Measurements from ENCODE around the gene HTR1B. TPM values are rescaled to one million over a fixed set of nuclear protein-coding genes. Genes with fewer than 3 reads are reported as not detected.

Gene HTR1B
- total RNA-seq (2012; rRNA removed) (under 0.01 and 0.36 TPM in 2 replicates), polyA plus RNA-seq (2012; rRNA removed) (0.24 and 0.27 TPM in 2 replicates), Bru-seq, nascent RNA (percentile 37 among the genes with signal in this experiment), BruChase-seq, experiment 1, labeled RNA remaining after a 6-hour chase (percentile 27 among the genes with signal in this experiment), BruChase-seq, experiment 2, labeled RNA remaining after a 2-hour chase (percentile 48 among the genes with signal in this experiment)
- 0.08 and 0.27 TPM in 2 replicates for polyA plus RNA-seq (2012; cell fraction: cytosol; rRNA removed)
- polyA plus RNA-seq (2012; cell fraction: nucleus; rRNA removed; ENCODE audit: low replicate concordance), result 0.30 and 0.47 TPM in 2 replicates
- long read RNA-seq, result 0 reads

GRCh38 chr6:77463308-77463860 is at the start of gene HTR1B:
HTR1B (minus strand) TSS chr6:77463491; CDS start chr6:77463403, 88 bp downstream.
- Histone ChIP-seq H3K9me1 (ENCODE audit: insufficient read depth, low read length) (no peaks in the 10 kb centered on the region), H3K14ac (replicated peaks; ENCODE audit: low read depth, low read length) (no peak within 1 kb of the TSS; the same call in 1 of the 2 replicates), H3K4me3 (ENCODE audit: insufficient read depth, low read depth, low read length) (peak within 1 kb of the TSS; percentile 48), H3K79me1 (ENCODE audit: low read depth in 1 of 2, low read length in 2 of 2) (no peaks in the 10 kb centered on the region; a peak in 1 of 4 replicates), H3K9ac (ENCODE audit: low read depth, low read length) (peak within 1 kb of the TSS; percentile 31), H4K91ac (ENCODE audit: insufficient read depth, low read depth, low read length) (peak within 1 kb of the TSS; percentile 37), H3K27ac (ENCODE audit: insufficient read depth, low read length) (no peak within 1 kb of the TSS; the same call in 1 of the 2 replicates), H4K8ac (ENCODE audit: low read depth in 2 of 2, low read length in 2 of 2) (peak within 1 kb of the TSS; percentile 31 to 64; a peak in 1 of 4 replicates), H3K4me1 (ENCODE audit: control insufficient read depth, insufficient read depth, low read length) (no peaks in the 10 kb centered on the region; the same call in 1 of the 2 replicates), H2BK5ac (ENCODE audit: low read depth, low read length, poor library complexity, severe bottlenecking) (no peak within 1 kb of the TSS), H4K20me1 (ENCODE audit: insufficient read depth, low read length) (no peaks in the 10 kb centered on the region), H2AK5ac (ENCODE audit: low read depth, low read length) (peak within 1 kb of the TSS; percentile 20; the same call in 1 of the 2 replicates), H3K56ac (ENCODE audit: extremely low read depth, insufficient read depth, low read length) (no peak within 1 kb of the TSS), H2AK9ac (replicated peaks; ENCODE audit: low read depth, low read length, poor library complexity) (peak within 1 kb of the TSS; percentile 62), H2BK20ac (ENCODE audit: low read depth, low read length) (peak within 1 kb of the TSS; percentile 58; the same call in 1 of the 2 replicates), H2BK120ac (ENCODE audit: low read depth, low read length) (peak within 1 kb of the TSS; percentile 42), H3K23ac (ENCODE audit: low read depth, low read length) (peak within 1 kb of the TSS; percentile 76), H3K4ac (ENCODE audit: low read depth, low read length) (peak within 1 kb of the TSS; percentile 44), H2BK15ac (ENCODE audit: low read depth, low read length) (no peak within 1 kb of the TSS), H3K9me3 (ENCODE audit: control insufficient read depth, insufficient read depth, low read length) (no peaks in the 10 kb centered on the region), H3K18ac (ENCODE audit: low read depth, low read length) (no peak within 1 kb of the TSS), H3K4me2 (ENCODE audit: low read depth, low read length) (peak within 1 kb of the TSS; percentile 93), H4K5ac (ENCODE audit: low read depth, low read length) (no peak within 1 kb of the TSS), H3K36me3 (ENCODE audit: control insufficient read depth, insufficient read depth, low read length) (no peaks in the 10 kb centered on the region), H3K27me3 (ENCODE audit: control insufficient read depth, insufficient read depth, low read length) (peaks cover 17% of the 10 kb centered on the region), H2AFZ (replicated peaks; ENCODE audit: low read length, poor library complexity) (peak within 1 kb of the TSS; percentile 90)
- intact Hi-C loops (cut with micrococcal nuclease) (loop anchor here (10.0 kb wide), 1 partner anchor 1611 kb away; the partner anchor contains the start of gene PHIP), in situ Hi-C loops (cut with MboI; ENCODE audit: low sequenced_read_pairs) (loop anchor here (5.0 to 25.0 kb wide), 3 partner anchors 776 to 1529 kb away; no protein-coding TSS in a partner anchor), dilution Hi-C loops (cut with HindIII; ENCODE audit: low sequenced_read_pairs, unreplicated experiment) (no loop called here)
- ChIA-PET POLR2A (ENCODE audit: unreplicated experiment) (interaction anchor here (0.5 to 0.6 kb wide), 2 partner anchors 29 to 293 kb away, joined by 7 to 9 read pairs; no protein-coding TSS in a partner anchor), CTCF (interaction anchor here (0.6 to 1.2 kb wide), 2 partner anchors 751 to 765 kb away, joined by 3 to 7 read pairs; no protein-coding TSS in a partner anchor)
- WGBS, 2 experiments (ENCODE audit: extremely low coverage in 2 of 2, insufficient read length in 1 of 2), result 4% methylated on average over 11 of the region's 31 CpGs; no CpG with 5 or more reads in 1 of the 2 experiments
- BruUV-seq (replicated peaks), result no TSS peak
- ATAC-seq (ENCODE audit: low read depth) (peak; percentile 4), DNase-seq (peak; percentile 14)
- no peak for TF ChIP-seq POLR2A (IDR thresholded peaks at IDR 0.05; ENCODE audit: low read depth, low read length)
